Hepatocyte (in vitro differentiated cells): Measurements from ENCODE around the gene DGAT2.

Experiments used
- CTCF ChIP-seq: fragments of 200-600 bp; sonication (generic); IDR thresholded peaks from 2 replicates; pipeline ENCODE4 v1.5.1; 2016; ENCODE audit warnings: antibody characterized with exemption, mild to moderate bottlenecking; ENCODE audit not compliant: poor library complexity
- EZH2 ChIP-seq: fragments of 200-600 bp; sonication (generic); IDR thresholded peaks from 2 replicates; pipeline ENCODE4 v1.6.1; 2016; ENCODE audit warnings: antibody characterized with exemption, mild to moderate bottlenecking, borderline replicate concordance
- EZH2phosphoT487 ChIP-seq: fragments of 200-600 bp; sonication (generic); IDR thresholded peaks from one replicate; pipeline ENCODE4 v1.6.1; 2018; ENCODE audit warnings: antibody characterized with exemption, mild to moderate bottlenecking, low read depth, moderate library complexity; ENCODE audit not compliant: unreplicated experiment, severe bottlenecking

- TF ChIP-seq CTCF (no peak), EZH2phosphoT487 (no peak), EZH2 (no peak)
Observed at GRCh38 chr11:75721852-75722668, 46.5 kb upstream of the DGAT2 start.
